ENCODE results near the gene LHFPL5.

DNA sequence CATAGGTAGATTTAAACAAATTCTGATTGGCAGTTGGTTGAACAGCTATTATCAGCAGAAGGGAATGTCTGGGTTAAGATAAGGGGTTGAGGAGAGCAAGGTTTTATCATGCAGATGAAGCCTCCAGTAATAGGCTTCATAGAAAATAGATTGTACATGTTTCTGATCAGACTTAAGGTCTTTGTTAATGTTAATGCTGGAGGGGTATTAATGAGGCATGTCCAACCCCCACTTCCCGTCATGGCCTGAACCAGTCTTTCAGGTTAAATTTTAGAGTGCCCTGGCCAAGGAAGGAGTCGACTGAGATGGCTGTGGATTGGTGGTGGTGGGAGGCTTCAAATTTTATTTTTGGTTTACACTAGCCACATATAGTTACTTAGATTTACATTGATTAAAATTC lies 21.0 kb upstream of the LHFPL5 start:
- TF ChIP-seq, protein P1, sequence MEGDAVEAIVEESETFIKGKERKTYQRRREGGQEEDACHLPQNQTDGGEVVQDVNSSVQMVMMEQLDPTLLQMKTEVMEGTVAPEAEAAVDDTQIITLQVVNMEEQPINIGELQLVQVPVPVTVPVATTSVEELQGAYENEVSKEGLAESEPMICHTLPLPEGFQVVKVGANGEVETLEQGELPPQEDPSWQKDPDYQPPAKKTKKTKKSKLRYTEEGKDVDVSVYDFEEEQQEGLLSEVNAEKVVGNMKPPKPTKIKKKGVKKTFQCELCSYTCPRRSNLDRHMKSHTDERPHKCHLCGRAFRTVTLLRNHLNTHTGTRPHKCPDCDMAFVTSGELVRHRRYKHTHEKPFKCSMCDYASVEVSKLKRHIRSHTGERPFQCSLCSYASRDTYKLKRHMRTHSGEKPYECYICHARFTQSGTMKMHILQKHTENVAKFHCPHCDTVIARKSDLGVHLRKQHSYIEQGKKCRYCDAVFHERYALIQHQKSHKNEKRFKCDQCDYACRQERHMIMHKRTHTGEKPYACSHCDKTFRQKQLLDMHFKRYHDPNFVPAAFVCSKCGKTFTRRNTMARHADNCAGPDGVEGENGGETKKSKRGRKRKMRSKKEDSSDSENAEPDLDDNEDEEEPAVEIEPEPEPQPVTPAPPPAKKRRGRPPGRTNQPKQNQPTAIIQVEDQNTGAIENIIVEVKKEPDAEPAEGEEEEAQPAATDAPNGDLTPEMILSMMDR (IDR thresholded peaks at IDR 0.05), result no peak
- no peak for TF ChIP-seq ZFX (IDR thresholded peaks at IDR 0.05; ENCODE audit: borderline replicate concordance)

Data from 22Rv1 (cell line).